Left lung (tissue), 14 donors: ENCODE measurements around the gene TEX19. TPM values are rescaled to one million over a fixed set of nuclear protein-coding genes. Genes with fewer than 3 reads are reported as not detected.
A peak's percentile ranks its signal among the peaks of the same experiment; 100 is the strongest.

Experiments used
- ATAC-seq: fragments of 200-7000 bp; cut with Tn5 transposase; one replicate; pipeline ENCODE4 v1.9.1; 2020; ENCODE audit warnings: moderate library complexity
- DNase-seq, 4 donors: peaks; one replicate each; pipeline ENCODE4 v3.0.0-alpha.2; 2013 to 2020
- H3K27ac ChIP-seq, 2 donors: fragments of 200-600 bp; sonication (generic) in 1 of 2; one replicate each; pipeline versions ENCODE4 v1.5.0 to v1.8.0; 2020 to 2021
- H3K27me3 ChIP-seq, 2 donors: fragments of 200-600 bp; sonication (generic) in 1 of 2; one replicate each; pipeline versions ENCODE4 v1.5.0 to v1.8.0; 2020 to 2021
- H3K36me3 ChIP-seq, 2 donors: fragments of 200-600 bp; sonication (generic) in 1 of 2; one replicate each; pipeline versions ENCODE4 v1.5.0 to v1.8.0; 2020 to 2021
- H3K4me1 ChIP-seq, 2 donors: fragments of 200-600 bp; one replicate each; pipeline ENCODE4 v1.8.0; 2021
- H3K4me3 ChIP-seq, 2 donors: fragments of 200-600 bp; sonication (generic) in 1 of 2; one replicate each; pipeline versions ENCODE4 v1.5.0 to v1.8.0; 2020 to 2021; ENCODE audit warnings: mild to moderate bottlenecking in 1 of 2
- H3K9me3 ChIP-seq, 2 donors: fragments of 200-600 bp; sonication (generic) in 1 of 2; one replicate each; pipeline versions ENCODE4 v1.5.0 to v1.8.0; 2020 to 2021
- intact Hi-C, 2 donors: fragments of 100-400 bp; cut with DNase I; formaldehyde crosslinking; loops; one replicate each; pipeline versions ENCODE4 v1.11.2 to v1.14.2; 2022
- long read RNA-seq, 12 donors: library from polyadenylated mRNA in 2 of 12; unstranded in 2 of 12; transcript quantifications; one replicate each; pipeline ENCODE4 v2.0.0 and lab custom pipeline, GENCODE V29; 2019 to 2026
- polyA plus RNA-seq, 6 donors: library from polyadenylated mRNA; unstranded; fragments of 120-200 nt; gene quantifications; one replicate each; pipeline ENCODE4 v1.2.1, GENCODE V29; 2013; ENCODE audit not compliant: insufficient read length in 6 of 6
- total RNA-seq, 2 donors: library from RNA; stranded (reverse); fragmentation: NEBNext Ultra II Directional; extraction: Animal tissue kit (Norgen Biotek cat#: 25700); gene quantifications; one replicate each; pipeline ENCODE4 v1.2.1, GENCODE V29; 2021
- TF ChIP-seq, protein P1 (sequence below), 2 donors: fragments of 200-600 bp; sonication (generic) in 1 of 2; IDR thresholded peaks; one replicate each; pipeline versions ENCODE4 v1.5.0 to v1.8.0; 2021; ENCODE audit warnings: antibody characterized with exemption in 2 of 2
- donor health status: DM: no; HTN: yes; CAD: no.
- donor health status: DM: no; HTN: no; CAD: no.

TEX19 gene, protein sequence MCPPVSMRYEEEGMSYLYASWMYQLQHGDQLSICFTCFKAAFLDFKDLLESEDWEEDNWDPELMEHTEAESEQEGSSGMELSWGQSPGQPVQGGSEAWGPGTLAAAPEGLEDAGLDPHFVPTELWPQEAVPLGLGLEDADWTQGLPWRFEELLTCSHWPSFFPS
- total RNA-seq (not detected), polyA plus RNA-seq (under 1 TPM in 1 of 6 donors, not detected in 5; 0.07 TPM)
- long read RNA-seq, donor 1, result 0 reads
- long read RNA-seq, donor 2, result 0 reads
- long read RNA-seq, donor 3, result 0 reads
- long read RNA-seq, donor 4, result 0 reads
- long read RNA-seq, donor 5, result 0 reads
- long read RNA-seq, donor 6, result 0 reads
- long read RNA-seq, donor 7, result 0 reads
- long read RNA-seq, donor 8, result 0 reads
- long read RNA-seq, donor 9, result 0 reads
- long read RNA-seq, donor 10, result 0 reads
- long read RNA-seq, donor 11, result 0 reads
- long read RNA-seq, donor 12, result 0 reads

DNA sequence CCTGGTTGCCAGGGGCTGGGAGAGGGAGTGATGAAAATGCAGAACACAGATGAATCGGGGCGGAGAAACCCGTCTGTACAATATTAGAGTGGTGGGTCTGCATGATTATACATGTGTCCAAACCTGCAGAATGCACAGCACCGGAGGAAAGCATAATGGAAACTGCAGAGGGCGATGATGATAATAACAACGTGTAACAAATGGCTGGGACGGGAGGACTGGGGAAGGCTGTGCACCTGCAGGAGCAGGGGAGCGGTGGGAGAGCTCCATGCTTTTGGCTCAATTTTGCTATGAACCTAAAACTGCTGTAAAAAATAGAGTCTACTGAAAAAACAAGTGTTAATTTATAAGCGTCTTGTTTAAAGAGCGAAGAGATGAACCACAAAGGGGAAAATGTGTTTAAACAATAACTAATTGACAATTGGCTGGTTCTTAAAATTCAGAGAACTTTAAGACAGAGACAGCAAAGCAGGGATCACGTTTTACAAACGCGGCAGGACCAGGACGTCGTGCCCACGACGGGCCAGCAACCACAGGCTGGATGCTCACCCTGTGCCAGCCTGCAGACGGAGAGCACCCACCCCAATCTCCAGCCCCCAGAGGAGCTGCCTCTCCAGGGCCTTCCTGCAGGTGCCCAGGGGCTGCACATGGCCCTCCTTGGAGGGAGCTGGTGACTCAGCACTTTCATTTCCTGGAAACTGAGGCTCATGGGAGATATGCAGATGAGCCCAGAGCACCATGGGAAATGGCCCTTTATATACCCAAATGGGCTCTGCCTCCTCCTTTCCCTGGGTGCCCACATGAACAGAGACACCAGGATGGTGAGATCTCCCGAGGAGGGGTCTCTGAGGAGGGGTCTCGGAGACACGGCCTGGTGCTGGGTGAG is at the start of gene TEX19:
TEX19 (plus strand) TSS at position 783 of the 886 bp plus-strand sequence. CDS start 2,904 bp downstream, outside the sequence.
- no peaks in the 10 kb centered on the region for H3K4me1 ChIP-seq
- TF ChIP-seq, protein P1, sequence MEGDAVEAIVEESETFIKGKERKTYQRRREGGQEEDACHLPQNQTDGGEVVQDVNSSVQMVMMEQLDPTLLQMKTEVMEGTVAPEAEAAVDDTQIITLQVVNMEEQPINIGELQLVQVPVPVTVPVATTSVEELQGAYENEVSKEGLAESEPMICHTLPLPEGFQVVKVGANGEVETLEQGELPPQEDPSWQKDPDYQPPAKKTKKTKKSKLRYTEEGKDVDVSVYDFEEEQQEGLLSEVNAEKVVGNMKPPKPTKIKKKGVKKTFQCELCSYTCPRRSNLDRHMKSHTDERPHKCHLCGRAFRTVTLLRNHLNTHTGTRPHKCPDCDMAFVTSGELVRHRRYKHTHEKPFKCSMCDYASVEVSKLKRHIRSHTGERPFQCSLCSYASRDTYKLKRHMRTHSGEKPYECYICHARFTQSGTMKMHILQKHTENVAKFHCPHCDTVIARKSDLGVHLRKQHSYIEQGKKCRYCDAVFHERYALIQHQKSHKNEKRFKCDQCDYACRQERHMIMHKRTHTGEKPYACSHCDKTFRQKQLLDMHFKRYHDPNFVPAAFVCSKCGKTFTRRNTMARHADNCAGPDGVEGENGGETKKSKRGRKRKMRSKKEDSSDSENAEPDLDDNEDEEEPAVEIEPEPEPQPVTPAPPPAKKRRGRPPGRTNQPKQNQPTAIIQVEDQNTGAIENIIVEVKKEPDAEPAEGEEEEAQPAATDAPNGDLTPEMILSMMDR (IDR thresholded peaks at IDR 0.05), result no peak
- H3K9me3 ChIP-seq, result no peaks in the 10 kb centered on the region
- intact Hi-C loops, result no loop called here
- H3K4me3 ChIP-seq, result no peak within 1 kb of the TSS
- ATAC-seq (no peak), DNase-seq (no peak)
- H3K27ac ChIP-seq, result no peak within 1 kb of the TSS
- H3K36me3 ChIP-seq, result no peaks in the 10 kb centered on the region
- peaks cover 0 to 46% of the 10 kb centered on the region in 2 donors for H3K27me3 ChIP-seq

DNA sequence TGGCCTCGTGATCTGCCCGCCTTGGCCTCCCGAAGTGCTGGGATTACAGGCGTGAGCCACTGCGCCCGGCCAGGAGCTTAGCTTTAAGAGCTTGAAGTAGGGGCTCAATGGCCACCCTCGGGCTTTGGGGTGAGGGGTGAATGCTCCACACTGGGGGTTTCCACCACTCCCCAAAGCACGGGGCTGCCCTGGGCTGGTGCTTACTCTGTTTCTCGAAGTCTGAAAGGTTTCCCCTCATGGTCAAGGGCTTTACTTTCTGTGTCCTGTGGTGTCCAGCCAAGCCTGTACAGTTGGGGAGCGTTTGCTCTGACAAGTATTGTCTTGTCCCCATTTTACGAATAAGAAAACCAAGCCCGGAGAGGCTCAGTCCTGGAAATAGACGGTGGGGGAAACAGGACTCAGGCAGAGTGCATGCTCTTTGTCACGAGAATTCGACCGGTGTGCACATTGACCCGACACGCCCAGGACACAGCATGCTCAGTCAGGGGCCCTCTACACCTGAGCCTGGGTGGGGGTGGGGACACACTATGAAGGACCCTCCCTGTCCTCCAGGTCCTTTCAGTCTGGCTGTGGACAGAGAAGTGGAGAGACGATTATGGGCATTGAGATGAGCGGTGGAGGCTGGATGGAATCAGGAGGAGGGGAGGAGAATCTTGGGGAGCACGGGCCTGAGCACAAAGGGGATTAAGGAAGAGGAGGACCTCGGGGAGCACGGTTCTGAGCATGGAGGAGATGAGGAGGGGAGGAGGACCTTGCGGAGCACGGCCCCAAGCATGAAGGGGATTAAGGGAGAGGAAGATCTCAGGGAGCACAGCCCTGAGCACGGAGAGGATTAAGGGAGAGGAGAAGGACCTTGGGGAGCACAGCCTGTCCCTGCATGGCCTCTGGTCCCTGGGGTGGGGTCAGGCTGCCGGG is 49.1 kb upstream of the TEX19 start:
- Histone ChIP-seq H3K27me3 (peaks cover 9 to 60% of the 10 kb centered on the region in 2 donors), H3K4me1 (peaks cover 0 to 8% of the 10 kb centered on the region in 2 donors), H3K36me3 (no peaks in the 10 kb centered on the region), H3K4me3 (no peak overlapping the region), H3K27ac (no peak overlapping the region), H3K9me3 (no peaks in the 10 kb centered on the region)
- TF ChIP-seq, protein P1 (IDR thresholded peaks at IDR 0.05), result no peak
- DNase-seq (peak in 1 of 4 donors; percentile 67), ATAC-seq (no peak)
- intact Hi-C loops, result no loop called here

DNA sequence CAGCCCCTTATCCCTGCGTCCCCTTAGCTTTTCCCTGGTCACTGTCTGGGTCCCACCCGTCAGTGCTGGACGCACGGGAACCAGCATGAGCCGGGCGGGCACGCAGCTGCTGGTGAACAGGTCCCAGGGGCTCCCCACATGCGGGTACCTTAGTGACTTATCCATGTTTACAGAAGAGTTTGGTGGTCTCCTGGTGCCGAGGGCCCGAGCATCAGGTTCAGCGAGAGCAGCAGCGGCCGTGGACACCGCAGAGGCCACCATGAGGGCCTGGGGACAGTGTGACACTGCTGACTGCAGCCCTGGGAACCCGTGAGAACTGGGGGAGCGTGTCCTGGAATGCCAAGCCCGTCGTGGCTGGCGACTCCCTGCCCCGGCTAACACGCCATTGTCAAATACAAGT is 48.2 kb upstream of the TEX19 start:
- intact Hi-C loops, result no loop called here
- DNase-seq, result peak in 1 of 4 donors; percentile 67
- H3K36me3 ChIP-seq, result no peaks in the 10 kb centered on the region
- H3K4me1 ChIP-seq, result peaks cover 0 to 18% of the 10 kb centered on the region in 2 donors
- TF ChIP-seq, protein P1 (IDR thresholded peaks at IDR 0.05), result no peak
- H3K27me3 ChIP-seq, result peaks cover 17 to 69% of the 10 kb centered on the region in 2 donors
- H3K27ac ChIP-seq, result no peak overlapping the region
- H3K9me3 ChIP-seq, result no peaks in the 10 kb centered on the region
- no peak overlapping the region for H3K4me3 ChIP-seq
- no peak for ATAC-seq

DNA sequence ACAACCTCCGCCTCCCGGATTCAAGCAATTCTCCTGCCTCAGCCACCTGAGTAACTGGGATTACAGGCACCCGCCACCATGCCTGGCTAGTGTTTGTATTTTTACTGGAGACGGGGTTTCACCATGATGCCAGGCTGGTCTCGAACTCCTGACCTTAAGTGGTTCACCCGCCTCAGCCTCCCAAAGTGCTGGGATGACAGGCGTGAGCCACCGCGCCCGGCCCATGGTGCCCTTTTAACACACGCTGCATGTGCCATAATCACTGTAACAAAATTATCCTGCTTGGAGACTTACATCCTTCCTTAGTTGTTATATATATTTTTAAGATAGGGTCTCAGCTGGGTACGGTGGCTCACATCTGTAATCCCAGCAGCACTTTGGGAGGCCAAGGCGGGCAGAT is 47.1 kb upstream of the TEX19 start:
- Histone ChIP-seq H3K4me1 (peaks cover 0 to 24% of the 10 kb centered on the region in 2 donors), H3K36me3 (no peaks in the 10 kb centered on the region), H3K9me3 (no peaks in the 10 kb centered on the region), H3K27ac (no peak overlapping the region), H3K27me3 (peaks cover 22 to 80% of the 10 kb centered on the region in 2 donors), H3K4me3 (no peak overlapping the region)
- ATAC-seq, result no peak
- intact Hi-C loops, result no loop called here
- TF ChIP-seq, protein P1 (IDR thresholded peaks at IDR 0.05), result no peak
- peak in 1 of 4 donors; percentile 54 for DNase-seq
